H1 (cell line): ENCODE measurements around the gene RAD51B.

Experiments used
- EZH2 ChIP-seq: fragments of 200-600 bp; sonication (generic); IDR thresholded peaks from 2 replicates; pipeline ENCODE4 v1.7.1; 2012; ENCODE audit warnings: low read depth, mild to moderate bottlenecking, moderate library complexity, low read length, inconsistent platforms; ENCODE audit not compliant: severe bottlenecking
- POLR2AphosphoS5 ChIP-seq: IDR thresholded peaks from 2 replicates; pipeline ENCODE4 v1.6.1; 2011; ENCODE audit warnings: low read depth, low read length
- TF ChIP-seq, protein P1 (sequence below): fragments of 300-600 bp; sonication (generic); IDR thresholded peaks from 2 replicates; pipeline ENCODE4 v1.7.1; 2012; ENCODE audit warnings: low read length, moderate library complexity, mild to moderate bottlenecking, inconsistent platforms; ENCODE audit not compliant: insufficient replicate concordance
- TF ChIP-seq, protein P2 (sequence below), 3 experiments: IDR thresholded peaks; 1 replicate in 2 of 3; 2 replicates in 1 of 3; pipeline versions ENCODE4 v1.5.1 to v1.6.1; 2011; ENCODE audit warnings: low read length in 3 of 3, mild to moderate bottlenecking in 3 of 3, inconsistent platforms in 2 of 3, low read depth in 1 of 3, moderate library complexity in 1 of 3; ENCODE audit not compliant: insufficient read depth in 1 of 3; ENCODE audit errors: control extremely low read depth in 1 of 3

DNA sequence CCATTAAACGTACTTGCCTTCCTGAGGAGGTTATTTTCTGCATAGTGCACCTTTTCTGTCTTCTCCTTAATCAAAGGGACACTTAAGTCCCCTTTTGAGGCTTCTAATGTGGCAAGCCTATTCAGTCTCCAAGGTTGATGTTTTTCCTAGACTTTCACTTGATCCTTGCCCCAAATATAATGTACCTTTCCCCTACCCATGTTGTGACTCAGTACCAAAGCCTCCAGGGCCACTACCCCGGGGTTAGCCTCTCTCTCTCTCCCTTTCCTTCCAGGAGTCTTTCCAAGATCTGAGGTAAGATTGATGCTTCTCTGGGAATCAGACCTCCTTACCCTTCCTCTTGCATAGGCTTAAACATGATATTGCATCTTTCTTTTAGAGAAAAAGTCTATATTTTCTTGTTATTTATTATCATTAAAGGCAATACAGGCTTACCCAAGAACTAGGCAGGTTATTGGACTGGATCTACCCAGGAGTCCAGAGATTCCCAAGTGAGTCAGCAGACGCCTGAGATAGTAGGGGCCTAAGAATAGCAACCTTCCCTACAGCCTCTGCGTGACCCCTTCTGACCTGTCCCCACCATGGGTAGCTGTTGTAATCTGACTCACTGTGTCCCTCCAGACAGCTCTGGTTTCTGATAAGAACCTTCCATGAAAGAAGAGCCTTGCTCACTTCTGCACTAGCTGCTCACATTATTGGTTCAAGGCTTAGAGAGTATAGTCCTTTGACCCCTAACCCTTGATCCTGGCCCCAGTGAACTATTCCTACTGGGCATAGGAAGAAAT is 800.4 kb downstream of the RAD51B start:
- TF ChIP-seq, protein P1, sequence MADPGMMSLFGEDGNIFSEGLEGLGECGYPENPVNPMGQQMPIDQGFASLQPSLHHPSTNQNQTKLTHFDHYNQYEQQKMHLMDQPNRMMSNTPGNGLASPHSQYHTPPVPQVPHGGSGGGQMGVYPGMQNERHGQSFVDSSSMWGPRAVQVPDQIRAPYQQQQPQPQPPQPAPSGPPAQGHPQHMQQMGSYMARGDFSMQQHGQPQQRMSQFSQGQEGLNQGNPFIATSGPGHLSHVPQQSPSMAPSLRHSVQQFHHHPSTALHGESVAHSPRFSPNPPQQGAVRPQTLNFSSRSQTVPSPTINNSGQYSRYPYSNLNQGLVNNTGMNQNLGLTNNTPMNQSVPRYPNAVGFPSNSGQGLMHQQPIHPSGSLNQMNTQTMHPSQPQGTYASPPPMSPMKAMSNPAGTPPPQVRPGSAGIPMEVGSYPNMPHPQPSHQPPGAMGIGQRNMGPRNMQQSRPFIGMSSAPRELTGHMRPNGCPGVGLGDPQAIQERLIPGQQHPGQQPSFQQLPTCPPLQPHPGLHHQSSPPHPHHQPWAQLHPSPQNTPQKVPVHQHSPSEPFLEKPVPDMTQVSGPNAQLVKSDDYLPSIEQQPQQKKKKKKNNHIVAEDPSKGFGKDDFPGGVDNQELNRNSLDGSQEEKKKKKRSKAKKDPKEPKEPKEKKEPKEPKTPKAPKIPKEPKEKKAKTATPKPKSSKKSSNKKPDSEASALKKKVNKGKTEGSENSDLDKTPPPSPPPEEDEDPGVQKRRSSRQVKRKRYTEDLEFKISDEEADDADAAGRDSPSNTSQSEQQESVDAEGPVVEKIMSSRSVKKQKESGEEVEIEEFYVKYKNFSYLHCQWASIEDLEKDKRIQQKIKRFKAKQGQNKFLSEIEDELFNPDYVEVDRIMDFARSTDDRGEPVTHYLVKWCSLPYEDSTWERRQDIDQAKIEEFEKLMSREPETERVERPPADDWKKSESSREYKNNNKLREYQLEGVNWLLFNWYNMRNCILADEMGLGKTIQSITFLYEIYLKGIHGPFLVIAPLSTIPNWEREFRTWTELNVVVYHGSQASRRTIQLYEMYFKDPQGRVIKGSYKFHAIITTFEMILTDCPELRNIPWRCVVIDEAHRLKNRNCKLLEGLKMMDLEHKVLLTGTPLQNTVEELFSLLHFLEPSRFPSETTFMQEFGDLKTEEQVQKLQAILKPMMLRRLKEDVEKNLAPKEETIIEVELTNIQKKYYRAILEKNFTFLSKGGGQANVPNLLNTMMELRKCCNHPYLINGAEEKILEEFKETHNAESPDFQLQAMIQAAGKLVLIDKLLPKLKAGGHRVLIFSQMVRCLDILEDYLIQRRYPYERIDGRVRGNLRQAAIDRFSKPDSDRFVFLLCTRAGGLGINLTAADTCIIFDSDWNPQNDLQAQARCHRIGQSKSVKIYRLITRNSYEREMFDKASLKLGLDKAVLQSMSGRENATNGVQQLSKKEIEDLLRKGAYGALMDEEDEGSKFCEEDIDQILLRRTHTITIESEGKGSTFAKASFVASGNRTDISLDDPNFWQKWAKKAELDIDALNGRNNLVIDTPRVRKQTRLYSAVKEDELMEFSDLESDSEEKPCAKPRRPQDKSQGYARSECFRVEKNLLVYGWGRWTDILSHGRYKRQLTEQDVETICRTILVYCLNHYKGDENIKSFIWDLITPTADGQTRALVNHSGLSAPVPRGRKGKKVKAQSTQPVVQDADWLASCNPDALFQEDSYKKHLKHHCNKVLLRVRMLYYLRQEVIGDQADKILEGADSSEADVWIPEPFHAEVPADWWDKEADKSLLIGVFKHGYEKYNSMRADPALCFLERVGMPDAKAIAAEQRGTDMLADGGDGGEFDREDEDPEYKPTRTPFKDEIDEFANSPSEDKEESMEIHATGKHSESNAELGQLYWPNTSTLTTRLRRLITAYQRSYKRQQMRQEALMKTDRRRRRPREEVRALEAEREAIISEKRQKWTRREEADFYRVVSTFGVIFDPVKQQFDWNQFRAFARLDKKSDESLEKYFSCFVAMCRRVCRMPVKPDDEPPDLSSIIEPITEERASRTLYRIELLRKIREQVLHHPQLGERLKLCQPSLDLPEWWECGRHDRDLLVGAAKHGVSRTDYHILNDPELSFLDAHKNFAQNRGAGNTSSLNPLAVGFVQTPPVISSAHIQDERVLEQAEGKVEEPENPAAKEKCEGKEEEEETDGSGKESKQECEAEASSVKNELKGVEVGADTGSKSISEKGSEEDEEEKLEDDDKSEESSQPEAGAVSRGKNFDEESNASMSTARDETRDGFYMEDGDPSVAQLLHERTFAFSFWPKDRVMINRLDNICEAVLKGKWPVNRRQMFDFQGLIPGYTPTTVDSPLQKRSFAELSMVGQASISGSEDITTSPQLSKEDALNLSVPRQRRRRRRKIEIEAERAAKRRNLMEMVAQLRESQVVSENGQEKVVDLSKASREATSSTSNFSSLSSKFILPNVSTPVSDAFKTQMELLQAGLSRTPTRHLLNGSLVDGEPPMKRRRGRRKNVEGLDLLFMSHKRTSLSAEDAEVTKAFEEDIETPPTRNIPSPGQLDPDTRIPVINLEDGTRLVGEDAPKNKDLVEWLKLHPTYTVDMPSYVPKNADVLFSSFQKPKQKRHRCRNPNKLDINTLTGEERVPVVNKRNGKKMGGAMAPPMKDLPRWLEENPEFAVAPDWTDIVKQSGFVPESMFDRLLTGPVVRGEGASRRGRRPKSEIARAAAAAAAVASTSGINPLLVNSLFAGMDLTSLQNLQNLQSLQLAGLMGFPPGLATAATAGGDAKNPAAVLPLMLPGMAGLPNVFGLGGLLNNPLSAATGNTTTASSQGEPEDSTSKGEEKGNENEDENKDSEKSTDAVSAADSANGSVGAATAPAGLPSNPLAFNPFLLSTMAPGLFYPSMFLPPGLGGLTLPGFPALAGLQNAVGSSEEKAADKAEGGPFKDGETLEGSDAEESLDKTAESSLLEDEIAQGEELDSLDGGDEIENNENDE, result no peak
- TF ChIP-seq, protein P2, sequence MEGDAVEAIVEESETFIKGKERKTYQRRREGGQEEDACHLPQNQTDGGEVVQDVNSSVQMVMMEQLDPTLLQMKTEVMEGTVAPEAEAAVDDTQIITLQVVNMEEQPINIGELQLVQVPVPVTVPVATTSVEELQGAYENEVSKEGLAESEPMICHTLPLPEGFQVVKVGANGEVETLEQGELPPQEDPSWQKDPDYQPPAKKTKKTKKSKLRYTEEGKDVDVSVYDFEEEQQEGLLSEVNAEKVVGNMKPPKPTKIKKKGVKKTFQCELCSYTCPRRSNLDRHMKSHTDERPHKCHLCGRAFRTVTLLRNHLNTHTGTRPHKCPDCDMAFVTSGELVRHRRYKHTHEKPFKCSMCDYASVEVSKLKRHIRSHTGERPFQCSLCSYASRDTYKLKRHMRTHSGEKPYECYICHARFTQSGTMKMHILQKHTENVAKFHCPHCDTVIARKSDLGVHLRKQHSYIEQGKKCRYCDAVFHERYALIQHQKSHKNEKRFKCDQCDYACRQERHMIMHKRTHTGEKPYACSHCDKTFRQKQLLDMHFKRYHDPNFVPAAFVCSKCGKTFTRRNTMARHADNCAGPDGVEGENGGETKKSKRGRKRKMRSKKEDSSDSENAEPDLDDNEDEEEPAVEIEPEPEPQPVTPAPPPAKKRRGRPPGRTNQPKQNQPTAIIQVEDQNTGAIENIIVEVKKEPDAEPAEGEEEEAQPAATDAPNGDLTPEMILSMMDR (IDR thresholded peaks at IDR 0.05; ENCODE audit: control extremely low read depth in 1 of 3, insufficient read depth in 1 of 3, low read depth in 1 of 3, low read length in 3 of 3), result no peak
- TF ChIP-seq POLR2AphosphoS5 (no peak), EZH2 (no peak)
